Measurements from ENCODE around the gene ZHX3.

The ZHX3 gene

GRCh38 chr20:41170386-41171105, 147.0 kb downstream of the ZHX3 start:
- no peak overlapping the region for H3K4me3 ChIP-seq (ENCODE audit: control insufficient read depth, low read depth, low read length)
- no peak for DNase-seq (ENCODE audit: low read depth)
- no peak for TF ChIP-seq CTCF (IDR thresholded peaks at IDR 0.05; ENCODE audit: control insufficient read depth, insufficient read depth, low read depth, low read length, missing control alignments)

GRCh38 chr20:41169791-41170351, 147.7 kb downstream of the ZHX3 start:
- DNase-seq (ENCODE audit: low read depth) = peak; percentile 20
- TF ChIP-seq CTCF (IDR thresholded peaks at IDR 0.05; ENCODE audit: control insufficient read depth, insufficient read depth, low read depth, low read length, missing control alignments) = no peak
- H3K4me3 ChIP-seq (ENCODE audit: control insufficient read depth, low read depth, low read length) = no peak overlapping the region

- DNase-seq (ENCODE audit: low read depth) = no peak
- TF ChIP-seq CTCF (IDR thresholded peaks at IDR 0.05; ENCODE audit: control insufficient read depth, insufficient read depth, low read depth, low read length, missing control alignments) = no peak
- no peak overlapping the region for H3K4me3 ChIP-seq (ENCODE audit: control insufficient read depth, low read depth, low read length)
These were observed 148.3 kb downstream of the ZHX3 start for GRCh38 chr20:41169162-41169690.

- no peak for TF ChIP-seq CTCF (IDR thresholded peaks at IDR 0.05; ENCODE audit: control insufficient read depth, insufficient read depth, low read depth, low read length, missing control alignments)
- no peak overlapping the region for H3K4me3 ChIP-seq (ENCODE audit: control insufficient read depth, low read depth, low read length)
- DNase-seq (ENCODE audit: low read depth) = no peak
These were observed 149.0 kb downstream of the ZHX3 start for GRCh38 chr20:41168281-41169161.

- TF ChIP-seq CTCF (IDR thresholded peaks at IDR 0.05; ENCODE audit: control insufficient read depth, insufficient read depth, low read depth, low read length, missing control alignments) = no peak
- no peak overlapping the region for H3K4me3 ChIP-seq (ENCODE audit: control insufficient read depth, low read depth, low read length)
- no peak for DNase-seq (ENCODE audit: low read depth)
These were observed 149.9 kb downstream of the ZHX3 start for GRCh38 chr20:41167481-41168253.

- no peak overlapping the region for H3K4me3 ChIP-seq (ENCODE audit: control insufficient read depth, low read depth, low read length)
- no peak for TF ChIP-seq CTCF (IDR thresholded peaks at IDR 0.05; ENCODE audit: control insufficient read depth, insufficient read depth, low read depth, low read length, missing control alignments)
- DNase-seq (ENCODE audit: low read depth) = no peak
These were observed 150.4 kb downstream of the ZHX3 start for GRCh38 chr20:41167118-41167470.

All from AG09309 (cell line).